Sigmoid colon (tissue), 4 donors: ENCODE data around the gene TNF.

ENCODE experiments used
- EP300 ChIP-seq, 4 donors: sonication (generic); formaldehyde crosslinking; IDR thresholded peaks; one replicate each; pipeline ENCODE4 v1.6.1; 2017; ENCODE audit warnings: antibody characterized with exemption in 4 of 4
- POLR2A ChIP-seq, 2 donors: fragments of 450-650 bp; IDR thresholded peaks; one replicate each; pipeline ENCODE4 v1.6.1; 2016; ENCODE audit warnings: antibody characterized with exemption in 2 of 2, mild to moderate bottlenecking in 2 of 2, moderate library complexity in 2 of 2
- POLR2AphosphoS5 ChIP-seq, 4 donors: sonication (generic); formaldehyde crosslinking; IDR thresholded peaks; one replicate each; pipeline ENCODE4 v1.6.1; 2017; ENCODE audit warnings: antibody characterized with exemption in 4 of 4
- TF ChIP-seq, protein P1 (sequence below), 4 experiments: fragments of 450-650 bp in 3 of 4; fragments of 200-600 bp in 1 of 4; IDR thresholded peaks; one replicate each; pipeline ENCODE4 v1.5.1; 2016 to 2019; ENCODE audit warnings: antibody characterized with exemption in 4 of 4, mild to moderate bottlenecking in 3 of 4, moderate library complexity in 2 of 4

GRCh38 chr6:31585491-31585890 is 10.1 kb downstream of the TNF start:
- no peak for TF ChIP-seq POLR2A (IDR thresholded peaks at IDR 0.05)
- TF ChIP-seq, protein P1, sequence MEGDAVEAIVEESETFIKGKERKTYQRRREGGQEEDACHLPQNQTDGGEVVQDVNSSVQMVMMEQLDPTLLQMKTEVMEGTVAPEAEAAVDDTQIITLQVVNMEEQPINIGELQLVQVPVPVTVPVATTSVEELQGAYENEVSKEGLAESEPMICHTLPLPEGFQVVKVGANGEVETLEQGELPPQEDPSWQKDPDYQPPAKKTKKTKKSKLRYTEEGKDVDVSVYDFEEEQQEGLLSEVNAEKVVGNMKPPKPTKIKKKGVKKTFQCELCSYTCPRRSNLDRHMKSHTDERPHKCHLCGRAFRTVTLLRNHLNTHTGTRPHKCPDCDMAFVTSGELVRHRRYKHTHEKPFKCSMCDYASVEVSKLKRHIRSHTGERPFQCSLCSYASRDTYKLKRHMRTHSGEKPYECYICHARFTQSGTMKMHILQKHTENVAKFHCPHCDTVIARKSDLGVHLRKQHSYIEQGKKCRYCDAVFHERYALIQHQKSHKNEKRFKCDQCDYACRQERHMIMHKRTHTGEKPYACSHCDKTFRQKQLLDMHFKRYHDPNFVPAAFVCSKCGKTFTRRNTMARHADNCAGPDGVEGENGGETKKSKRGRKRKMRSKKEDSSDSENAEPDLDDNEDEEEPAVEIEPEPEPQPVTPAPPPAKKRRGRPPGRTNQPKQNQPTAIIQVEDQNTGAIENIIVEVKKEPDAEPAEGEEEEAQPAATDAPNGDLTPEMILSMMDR (IDR thresholded peaks at IDR 0.05) = no peak
- no peak for TF ChIP-seq EP300 (IDR thresholded peaks at IDR 0.05)
- no peak for TF ChIP-seq POLR2AphosphoS5 (IDR thresholded peaks at IDR 0.05)
